Stimulated activated CD4-positive, alpha-beta T cell treated with anti-CD3 and anti-CD28 coated beads, TNF-alpha, amount 100 ng/mL, for 1 hour (primary cell): ENCODE data around the gene ZNF474.

ENCODE experiments used
- DNase-seq, 3 donors: peaks; one replicate each; pipeline ENCODE4 v3.0.0-alpha.2; 2020; ENCODE audit warnings: low read depth in 3 of 3, low spot score in 1 of 3

The ZNF474 gene

DNA sequence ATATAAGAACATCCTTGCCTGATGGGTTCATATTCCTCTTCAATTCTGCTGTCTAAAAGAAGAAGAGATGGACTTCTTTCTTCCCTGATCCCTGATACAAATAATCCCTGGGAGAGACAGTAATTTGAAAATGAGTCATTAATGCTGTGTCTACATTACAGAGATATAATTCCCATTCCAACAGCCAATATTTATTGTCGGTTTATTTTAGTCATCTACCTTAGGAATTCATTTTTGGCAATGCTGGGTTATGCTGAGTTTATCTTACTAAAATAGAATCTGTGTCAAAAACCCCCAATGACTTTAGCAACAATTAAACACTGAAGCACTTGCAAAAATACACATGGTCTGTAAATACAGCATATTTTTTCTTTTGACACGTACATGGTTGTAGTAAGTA lies 23.9 kb downstream of the ZNF474 start:
- DNase-seq, result no peak

DNA sequence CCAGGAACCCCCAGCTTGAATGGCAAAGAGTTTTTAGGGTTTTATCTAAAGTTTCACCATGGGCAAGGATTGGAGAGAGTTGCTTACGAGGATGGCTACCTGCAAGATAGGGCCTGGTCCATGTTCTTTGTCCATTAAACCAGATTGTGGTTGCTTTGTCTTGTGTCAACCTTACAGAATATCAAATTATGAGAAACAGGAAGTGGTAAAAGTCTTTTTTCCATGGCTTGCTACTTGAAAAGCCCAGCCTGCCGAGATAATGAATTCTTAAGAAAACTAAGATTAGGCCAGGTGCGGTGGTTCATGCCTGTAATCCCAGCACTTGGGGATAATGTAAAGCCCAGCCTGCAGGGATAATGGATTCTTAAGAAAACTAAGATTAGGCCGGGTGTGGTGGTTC lies 24.4 kb downstream of the ZNF474 start:
- no peak for DNase-seq

DNA sequence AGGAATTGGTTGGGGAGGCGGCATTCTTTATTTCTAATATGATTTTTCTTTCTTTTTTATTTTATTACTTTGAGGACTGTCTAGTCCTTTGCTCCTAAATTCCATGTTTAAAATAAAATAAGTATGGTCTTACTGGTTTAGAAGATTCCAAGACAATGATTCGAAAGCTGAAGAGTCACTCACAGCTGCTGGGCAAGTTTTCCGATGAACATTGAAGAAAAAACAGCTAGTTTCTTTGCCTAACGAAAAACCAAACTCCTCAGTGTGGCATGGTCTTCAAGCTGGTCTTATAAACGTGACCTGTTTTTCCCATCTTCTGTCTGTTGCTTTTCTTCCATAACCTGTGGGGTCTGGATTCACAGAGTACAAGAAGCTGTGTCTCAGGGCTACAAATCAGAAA lies 25.1 kb downstream of the ZNF474 start:
- DNase-seq, result no peak

DNA sequence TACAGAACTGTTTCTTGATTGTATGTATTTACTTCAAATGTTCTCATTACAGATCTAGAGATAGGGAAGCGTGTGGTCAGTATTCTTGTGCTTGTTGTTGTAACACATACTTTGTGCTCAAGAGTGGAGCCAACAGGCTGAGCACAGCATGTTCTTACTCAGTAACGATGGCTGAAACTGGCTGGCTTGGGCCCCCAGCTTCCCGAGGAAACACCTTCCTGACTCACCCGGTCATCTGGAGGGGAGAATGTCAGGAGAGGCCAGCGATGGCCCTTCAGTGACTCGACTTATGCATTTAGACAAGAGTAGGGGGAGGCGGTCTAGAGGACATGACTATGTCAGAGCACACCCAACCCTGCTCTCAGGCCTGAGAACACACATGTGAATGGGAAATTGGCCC lies 25.6 kb downstream of the ZNF474 start:
- no peak for DNase-seq

DNA sequence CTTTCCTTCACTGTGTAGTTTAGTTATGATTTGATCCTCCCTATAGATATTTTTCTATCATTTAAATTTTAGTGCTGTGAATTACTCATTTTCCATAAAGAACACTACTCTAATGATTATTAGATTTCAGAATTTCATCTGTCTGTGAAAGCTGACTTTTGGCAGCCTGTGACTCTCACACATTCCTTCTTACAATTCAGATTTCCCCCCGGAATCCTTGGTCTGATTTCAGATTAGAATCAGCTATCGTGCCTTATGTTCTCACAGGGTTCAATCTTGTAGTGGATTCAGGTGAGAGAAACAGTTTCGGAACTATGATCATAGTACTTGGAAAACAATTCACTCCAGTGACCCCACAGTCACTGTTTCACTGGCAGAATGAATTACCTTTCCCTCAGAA lies 26.2 kb downstream of the ZNF474 start:
- no peak for DNase-seq

DNA sequence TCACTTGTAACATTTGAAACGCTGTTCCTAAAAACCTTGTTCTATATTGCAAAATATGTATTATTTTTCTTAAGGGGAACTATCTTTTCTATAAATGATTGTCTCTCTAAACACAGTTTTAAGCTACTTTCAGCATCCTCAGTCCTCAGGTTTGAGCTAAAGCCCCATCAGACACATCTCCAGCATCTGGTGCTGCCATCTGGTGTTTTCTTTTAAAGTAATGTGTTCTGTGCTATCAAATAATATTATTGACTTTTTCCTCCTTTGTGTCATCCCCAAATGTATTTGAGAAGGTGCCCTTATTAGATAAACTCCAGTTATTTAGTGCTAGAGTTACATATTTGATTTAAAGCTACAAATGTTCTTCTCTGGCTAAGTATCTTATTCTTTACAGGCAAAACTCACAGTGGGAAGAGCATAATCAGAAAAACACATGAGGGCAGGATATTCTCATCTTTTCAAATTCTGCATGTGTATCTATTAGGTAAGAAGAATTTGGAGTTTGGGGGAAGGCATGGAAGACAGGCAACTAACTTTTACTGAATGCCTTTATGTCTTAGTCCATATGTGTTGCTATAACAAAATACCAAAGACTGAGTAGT lies 27.5 kb downstream of the ZNF474 start:
- no peak for DNase-seq

DNA sequence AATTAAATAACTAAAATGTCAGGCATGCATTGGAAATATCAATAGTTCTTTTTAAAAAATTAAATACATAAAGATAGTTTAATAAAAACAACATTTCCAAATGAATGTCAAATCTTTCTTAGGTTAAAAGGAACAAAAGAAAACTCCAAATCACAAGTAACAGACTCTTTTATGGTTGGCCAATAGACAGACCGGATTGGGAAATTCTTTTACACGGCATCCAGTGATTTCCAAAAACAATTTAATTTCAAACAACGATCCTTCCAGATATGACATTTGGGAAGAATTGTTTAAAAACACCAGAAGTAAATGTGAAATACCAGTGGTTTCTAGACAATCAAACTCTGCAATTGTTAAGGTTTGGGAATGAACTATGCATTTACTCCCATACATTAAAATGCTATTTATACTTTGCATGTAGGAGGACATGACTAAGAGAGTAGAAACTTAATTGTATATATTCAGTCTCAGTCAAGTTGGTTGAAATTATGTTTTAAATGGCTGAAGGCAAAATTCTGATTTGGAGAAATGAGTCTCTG lies 32.8 kb downstream of the ZNF474 start:
- DNase-seq, result no peak

DNA sequence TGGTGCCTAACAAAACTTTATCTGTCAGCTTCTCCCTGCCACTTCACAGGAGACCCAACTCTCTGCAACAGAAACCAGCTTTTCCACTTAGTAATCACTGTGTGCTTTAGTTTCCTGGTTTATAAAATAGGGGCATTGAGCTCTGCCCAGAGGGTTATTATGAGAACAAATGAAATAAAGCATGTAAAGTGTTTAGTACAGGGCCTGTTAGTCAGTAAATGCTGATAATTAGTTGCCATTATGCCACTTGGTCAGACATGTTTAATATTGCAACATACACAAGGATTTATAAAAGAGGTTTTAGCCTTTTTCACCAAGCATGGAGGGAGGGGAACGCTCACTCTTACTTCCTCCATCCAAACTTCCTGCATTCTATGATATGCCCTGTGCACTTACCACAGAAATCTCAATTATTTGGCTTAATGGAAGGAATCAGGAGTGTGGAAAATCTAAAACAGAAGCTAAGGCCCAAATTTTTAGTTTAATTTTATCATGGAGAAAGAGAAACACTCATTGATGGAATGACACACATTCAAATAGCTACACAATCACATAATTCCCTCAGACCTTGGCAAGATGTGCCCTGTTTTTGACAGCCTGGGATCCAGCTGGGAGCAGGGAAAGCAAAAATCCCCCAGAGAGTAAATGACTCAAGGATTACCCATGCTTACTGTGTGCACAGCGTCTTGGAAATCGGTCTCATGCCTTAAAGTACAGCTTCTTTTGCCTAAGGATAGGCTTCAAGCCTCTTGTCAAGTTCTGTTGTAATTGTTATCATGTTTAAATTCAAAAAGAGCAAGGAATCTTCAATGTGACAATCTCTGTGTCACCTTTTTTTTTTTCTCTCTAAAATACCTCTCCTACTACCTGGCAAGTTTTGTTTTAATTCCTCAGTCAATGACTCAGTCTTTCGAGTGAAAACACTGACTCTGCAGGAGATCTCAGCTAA lies 34.0 kb downstream of the ZNF474 start:
- DNase-seq, result no peak

DNA sequence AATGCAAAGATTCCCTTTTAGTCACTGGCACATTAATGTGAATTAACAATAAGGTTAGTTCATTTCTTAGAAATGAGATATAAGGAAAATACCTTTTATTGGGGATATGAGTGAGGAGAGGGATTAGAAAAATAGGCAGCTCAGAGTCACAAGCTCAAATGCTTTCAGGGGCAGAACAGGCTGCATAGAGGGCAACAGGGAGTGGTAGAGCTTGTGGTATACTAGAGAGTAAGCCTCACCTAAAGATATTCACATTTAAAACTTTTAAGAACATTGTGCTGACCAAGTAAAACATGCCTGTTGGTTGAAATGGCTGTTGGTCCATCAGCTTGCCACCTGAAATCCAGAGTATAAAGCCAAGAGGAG lies 34.7 kb downstream of the ZNF474 start:
- DNase-seq, result no peak

DNA sequence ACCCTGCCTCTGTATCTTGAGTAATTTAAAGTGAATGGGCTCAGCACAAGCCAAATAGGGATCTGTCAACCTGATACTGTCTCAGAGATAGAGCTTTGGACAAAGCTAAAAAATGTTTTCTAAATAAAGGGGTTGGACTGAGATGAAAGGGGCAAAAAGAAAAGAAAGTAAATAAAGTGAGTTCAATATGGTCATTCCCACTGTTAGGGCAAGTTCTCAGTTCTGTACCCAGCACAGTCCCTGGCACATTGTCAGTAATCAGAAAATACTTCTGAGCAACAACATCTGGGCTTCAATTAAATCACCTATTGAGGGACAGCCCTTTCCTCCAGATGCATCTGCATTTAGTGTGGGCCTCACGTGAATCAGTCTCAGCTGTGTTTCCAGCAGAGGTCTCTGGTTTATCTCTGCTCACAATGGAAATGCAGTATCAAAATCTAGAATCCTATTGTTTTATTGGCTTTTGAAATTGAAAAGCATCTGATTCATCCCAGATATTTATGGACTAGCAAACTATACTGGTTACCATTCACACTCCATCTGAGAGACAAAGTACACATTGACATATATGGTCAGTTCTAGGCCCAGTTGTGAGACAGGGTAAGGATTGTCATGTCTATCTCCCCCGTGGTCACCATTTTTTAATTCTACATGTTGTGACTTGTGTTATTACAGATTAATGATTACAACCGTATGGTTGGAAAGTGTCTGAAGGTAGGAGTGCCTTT lies 35.6 kb downstream of the ZNF474 start:
- no peak for DNase-seq

DNA sequence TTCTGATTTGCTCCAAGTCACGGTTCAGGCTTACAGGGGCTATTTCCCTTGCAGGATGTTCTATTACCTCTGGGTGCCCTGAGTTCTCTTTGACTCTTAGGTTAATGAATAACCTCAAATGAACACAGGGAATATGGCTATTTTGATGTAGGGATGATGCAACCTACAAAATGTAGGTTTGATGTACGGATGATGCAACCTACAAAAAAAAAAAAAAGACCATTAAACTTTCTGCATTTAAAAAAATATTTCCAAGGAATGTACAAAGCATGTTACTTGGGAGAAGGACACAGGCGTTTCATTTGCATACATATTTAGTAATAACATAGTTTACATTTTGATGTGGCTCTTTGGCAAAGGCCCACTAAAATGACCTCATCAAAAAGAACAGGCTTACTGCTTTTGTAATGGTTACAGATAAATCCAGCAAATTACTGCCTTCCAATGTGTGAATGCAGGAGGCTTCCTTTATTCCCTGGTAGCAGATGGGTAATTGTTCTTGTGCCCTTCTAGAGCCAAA lies 36.3 kb downstream of the ZNF474 start:
- DNase-seq, result no peak

DNA sequence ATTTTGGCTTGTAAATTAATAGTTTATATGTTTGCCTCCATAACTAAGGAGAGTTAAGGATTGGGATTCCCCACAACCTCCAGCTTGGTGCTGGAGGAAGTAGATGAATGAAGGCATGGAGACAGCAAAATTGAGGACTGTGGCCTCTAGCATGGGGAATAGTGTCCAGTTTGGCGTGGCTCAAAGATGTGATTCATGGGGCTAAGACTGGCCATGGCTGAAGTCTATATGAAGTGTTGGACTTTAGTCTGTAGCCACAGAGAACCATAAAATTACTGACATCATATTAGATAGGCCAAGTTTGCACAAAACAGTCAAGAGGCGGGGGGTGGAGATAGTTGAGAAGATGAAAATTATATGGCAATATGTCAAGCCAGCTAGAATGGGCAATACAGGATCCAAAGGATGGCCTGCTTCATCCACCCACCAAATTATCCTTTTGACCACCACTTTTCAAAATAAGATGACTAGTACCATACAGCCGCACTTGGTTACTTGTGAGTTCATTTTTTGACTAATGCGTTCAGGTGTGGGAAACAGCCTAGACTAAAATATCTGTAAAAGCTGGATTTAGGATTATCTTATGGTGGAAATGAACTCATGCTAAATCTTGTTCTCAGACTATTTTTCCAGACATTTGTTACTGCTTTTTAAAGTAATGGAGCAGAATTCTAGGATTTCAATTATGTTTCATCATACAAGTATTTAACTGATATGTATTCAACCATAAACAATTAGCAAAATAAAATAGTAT lies 40.2 kb downstream of the ZNF474 start:
- DNase-seq, result no peak

DNA sequence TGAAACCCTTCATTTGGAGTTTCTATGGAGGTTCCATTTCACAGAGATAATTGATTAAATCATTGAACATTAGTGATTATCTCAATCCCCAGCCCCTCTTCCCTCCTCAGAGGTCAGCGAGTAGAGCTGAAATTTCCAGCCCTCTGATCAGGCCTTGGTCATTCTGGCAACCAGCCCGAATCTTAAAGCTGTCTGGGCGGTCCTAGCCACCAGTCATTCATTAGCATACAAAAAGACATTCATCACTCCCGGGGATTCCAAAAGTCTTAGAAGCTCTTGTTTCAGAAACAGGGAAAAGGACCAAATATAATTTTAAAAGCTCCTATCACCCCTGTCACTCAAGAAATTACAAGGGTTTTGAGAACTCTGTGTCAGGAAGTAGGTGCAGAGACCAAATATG lies 41.3 kb downstream of the ZNF474 start:
- no peak for DNase-seq

DNA sequence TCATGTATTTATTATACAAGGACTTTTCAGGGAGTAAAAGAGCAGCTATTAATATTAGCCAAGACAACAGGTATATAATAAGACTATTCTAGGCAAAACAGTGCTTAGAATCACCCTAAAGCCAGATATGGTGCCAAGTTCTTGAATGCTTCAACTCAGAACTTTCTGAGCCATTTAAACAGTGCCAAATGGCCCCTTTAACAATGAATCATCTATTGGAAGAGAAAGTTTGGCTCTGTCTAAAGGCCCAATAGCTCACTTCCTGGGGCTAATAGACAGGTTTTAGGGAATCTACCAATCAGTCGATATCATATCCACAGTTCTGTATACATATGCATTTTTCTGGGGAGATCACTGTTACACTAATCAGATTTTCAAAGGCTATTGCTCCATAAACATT lies 42.9 kb downstream of the ZNF474 start:
- DNase-seq, result no peak

DNA sequence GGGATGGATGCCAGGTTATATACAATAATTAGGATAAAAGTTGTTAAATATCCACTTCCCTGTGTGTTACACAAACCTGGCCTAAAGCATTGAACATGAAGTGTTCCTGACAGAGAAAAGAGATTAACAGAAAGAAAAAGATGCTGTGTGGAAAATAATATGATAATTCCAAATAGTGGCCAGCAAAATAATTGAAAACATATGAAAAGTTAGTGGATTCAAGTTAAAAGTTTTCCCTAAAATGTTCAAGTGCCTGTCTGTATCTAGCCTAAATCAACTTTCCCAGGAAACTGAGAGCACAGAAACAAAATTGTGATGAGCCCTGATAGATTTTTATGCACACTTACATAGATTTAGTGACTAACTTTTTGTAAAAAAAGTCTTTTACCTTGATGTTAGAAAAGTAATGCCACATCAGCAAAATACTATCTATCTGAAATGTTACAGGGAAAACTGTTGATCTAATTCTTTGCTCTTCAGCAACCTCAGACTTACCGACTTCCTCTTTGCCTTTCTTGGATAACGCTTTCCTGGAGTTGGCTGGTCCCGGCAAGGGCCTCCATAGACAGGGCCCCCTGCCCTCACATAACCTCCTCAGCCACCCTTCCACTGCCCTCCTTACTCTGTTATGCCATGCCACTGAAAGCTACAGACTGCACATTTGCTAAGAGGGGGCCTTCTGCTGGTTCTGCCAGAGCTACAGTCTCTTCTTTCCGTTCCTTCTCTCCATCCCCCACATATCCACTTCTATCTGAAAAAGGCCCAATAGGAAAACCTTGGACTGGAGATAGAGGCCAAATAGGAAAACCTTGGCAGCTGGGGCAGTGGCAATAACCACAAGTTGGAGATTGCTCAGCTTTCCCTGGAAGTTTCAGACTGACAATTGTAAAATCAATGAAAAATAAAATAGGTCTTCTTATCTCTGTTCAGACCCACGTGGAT lies 44.4 kb downstream of the ZNF474 start:
- DNase-seq, result no peak

DNA sequence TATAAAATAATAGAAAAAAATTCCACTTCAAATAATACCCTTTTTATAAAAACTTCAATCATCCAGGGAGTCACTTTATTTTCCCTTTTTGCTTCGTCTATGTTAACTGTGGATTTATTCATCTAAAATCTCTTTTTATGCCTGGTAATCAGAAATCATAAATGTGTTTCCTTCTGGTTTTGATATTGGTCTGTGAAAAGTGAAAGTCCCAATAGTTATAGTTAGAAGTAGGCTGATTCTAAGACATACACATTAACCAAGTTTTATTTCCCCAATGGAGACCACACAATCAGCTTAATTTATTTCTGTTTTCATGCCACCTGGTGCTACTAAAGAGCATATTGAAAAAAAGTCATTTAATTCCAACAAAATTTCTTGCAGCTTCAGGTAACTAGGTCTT lies 45.7 kb downstream of the ZNF474 start:
- DNase-seq, result no peak

DNA sequence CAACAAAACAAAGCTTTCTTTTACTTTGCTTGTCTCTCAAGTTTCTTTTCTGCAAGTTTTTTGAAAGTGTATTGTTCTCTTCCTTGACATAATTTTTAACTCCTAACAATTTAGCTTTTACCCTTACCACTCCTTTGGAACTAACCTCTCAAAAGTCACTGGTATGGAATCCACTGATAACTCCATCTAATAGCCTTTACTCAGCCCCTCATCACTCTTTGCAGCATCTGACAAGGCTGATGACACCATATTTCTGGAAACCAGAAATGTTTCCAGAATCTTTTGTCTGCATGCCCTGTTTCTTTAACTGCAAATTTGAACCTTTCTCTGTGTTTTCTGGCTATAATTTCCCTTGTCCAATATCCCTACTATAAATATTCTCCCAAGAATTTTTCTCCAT lies 46.5 kb downstream of the ZNF474 start:
- DNase-seq, result no peak

DNA sequence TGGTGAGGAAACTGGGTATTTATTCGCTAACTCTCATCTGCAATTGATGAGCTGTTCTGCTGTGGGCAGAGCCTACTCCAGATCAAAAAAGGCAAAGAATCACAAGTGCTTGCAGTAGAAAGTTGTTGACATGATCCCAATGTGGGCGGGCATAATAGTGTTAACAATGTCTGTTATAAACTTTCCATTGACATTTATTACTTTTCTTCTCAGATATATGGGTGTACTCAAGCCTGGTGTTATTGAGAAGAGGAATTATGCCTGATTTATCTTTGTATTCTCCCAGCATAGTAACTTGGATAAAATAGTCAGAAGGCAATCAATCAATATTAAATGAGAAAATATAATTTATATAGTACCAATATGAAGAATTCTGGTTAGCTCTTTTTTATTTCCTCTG lies 47.8 kb downstream of the ZNF474 start:
- DNase-seq, result no peak

DNA sequence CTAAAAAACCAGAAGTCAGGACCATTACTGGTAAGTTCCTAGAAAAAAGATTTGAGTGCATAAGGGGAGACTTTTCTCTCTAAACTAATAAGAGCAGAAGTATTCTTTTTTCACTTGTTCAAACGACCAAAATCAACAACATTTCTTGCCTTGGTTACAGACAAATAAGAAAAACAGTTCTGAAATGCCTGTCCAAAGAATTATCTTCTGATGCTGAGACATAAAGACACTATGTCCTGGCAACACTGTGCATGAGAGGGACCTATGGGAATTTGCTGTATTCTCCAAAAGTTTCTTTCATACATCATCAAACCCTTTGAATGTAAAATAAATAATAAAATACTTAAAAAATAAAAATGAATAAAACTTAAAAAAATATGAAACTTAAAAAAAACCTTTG lies 50.4 kb downstream of the ZNF474 start:
- no peak for DNase-seq
